Esophagus muscularis mucosa (tissue), 2 donors: ENCODE results near the gene CHFR.

Experiments used
- EP300 ChIP-seq: sonication (generic); formaldehyde crosslinking; IDR thresholded peaks from one replicate; pipeline ENCODE4 v1.6.1; 2017; ENCODE audit warnings: antibody characterized with exemption
- POLR2A ChIP-seq: fragments of 450-650 bp; IDR thresholded peaks from one replicate; pipeline ENCODE4 v1.6.1; 2017; ENCODE audit warnings: antibody characterized with exemption, moderate library complexity, mild to moderate bottlenecking, low read depth

DNA sequence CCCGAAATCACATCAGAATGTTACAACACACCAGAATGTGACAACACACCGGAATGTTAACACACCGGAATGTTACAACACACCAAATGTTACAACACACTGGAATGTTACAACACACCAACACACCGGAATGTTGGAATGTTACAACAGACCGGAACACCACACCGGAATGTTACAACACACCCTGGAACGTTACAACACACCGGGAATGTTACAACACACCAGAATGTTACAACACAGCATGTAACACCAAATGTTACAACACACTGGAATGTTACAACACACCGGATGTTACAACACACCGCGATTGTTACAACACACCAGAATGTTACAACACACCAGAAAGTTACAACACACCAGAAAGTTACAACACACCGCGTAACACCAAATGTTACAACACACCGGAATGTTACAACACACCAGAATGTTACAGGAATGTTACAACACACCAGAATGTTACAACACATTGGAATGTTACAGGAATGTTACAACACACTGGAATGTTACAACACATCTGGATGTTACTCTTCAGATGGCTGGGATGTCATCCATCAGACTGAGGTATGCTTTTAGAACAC, 21.1 kb downstream of the CHFR start:
- TF ChIP-seq EP300 (no peak), POLR2A (no peak)
